Endothelial cell of umbilical vein (primary cell): ENCODE data around the gene BTN3A1. TPM values are rescaled to one million over a fixed set of nuclear protein-coding genes. Genes with fewer than 3 reads are reported as not detected.

Experiments used
- BruUV-seq: library from RNA; stranded (reverse); fragments of 400-500 nt; replicated peaks from 2 replicates; lab custom pipeline; 2021; lab: Mats Ljungman, UMichigan
- CTCF ChIA-PET: fragments of 300-600, 350-600 bp; sonication (Branson Sonifier 250); formaldehyde crosslinking; loops from one replicate; lab custom pipeline; 2021; ENCODE audit warnings: antibody characterized with exemption, inconsistent platforms; lab: Charles Lee
- POLR2A ChIA-PET: fragments of 300-600, 350-600 bp; sonication (Branson Sonifier 250); formaldehyde crosslinking; loops from one replicate; lab custom pipeline; 2021; ENCODE audit warnings: antibody characterized with exemption, inconsistent platforms; lab: Charles Lee
- DNase-seq: peaks from one replicate; pipeline ENCODE4 v3.0.0-alpha.2; 2011; ENCODE audit warnings: low read depth, low spot score
- FAIRE-seq: peaks from 2 replicates; lab custom pipeline; 2011; peaks lifted over from hg19 to GRCh38; lab: Jason Lieb, UNC
- H2AFZ ChIP-seq: 2 replicates; pipeline ENCODE4 v1.6.0; 2012; ENCODE audit warnings: low read depth, low read length, control low read depth, inconsistent platforms
- H3K27ac ChIP-seq: 2 replicates; pipeline ENCODE4 v1.5.1; 2011; ENCODE audit warnings: low read depth, mild to moderate bottlenecking, control low read depth, low read length, moderate library complexity; ENCODE audit not compliant: insufficient read depth
- H3K27me3 ChIP-seq, 2 experiments: 2 replicates each; pipeline versions ENCODE4 v1.6.0 to v1.6.1; 2011; ENCODE audit warnings: low read length in 2 of 2, mixed read lengths in 1 of 2; ENCODE audit not compliant: control insufficient read depth in 2 of 2, insufficient read depth in 2 of 2
- H3K36me3 ChIP-seq, 2 experiments: 2 replicates in 1 of 2; 3 replicates in 1 of 2; pipeline ENCODE4 v1.5.1; 2011; ENCODE audit warnings: low read length in 2 of 2, mild to moderate bottlenecking in 1 of 2, moderate library complexity in 1 of 2; ENCODE audit not compliant: control insufficient read depth in 2 of 2, insufficient read depth in 2 of 2; ENCODE audit errors: extremely low read depth in 1 of 2
- H3K4me1 ChIP-seq: 3 replicates; pipeline ENCODE4 v1.5.1; 2011; ENCODE audit warnings: mild to moderate bottlenecking, low read length; ENCODE audit not compliant: control insufficient read depth, insufficient read depth; ENCODE audit errors: extremely low read depth
- H3K4me2 ChIP-seq: 2 replicates; pipeline ENCODE4 v1.6.1; 2011; ENCODE audit warnings: low read length, control low read depth, mixed read lengths; ENCODE audit not compliant: insufficient read depth
- H3K4me3 ChIP-seq, 3 experiments: fragments of 200-600 bp in 1 of 3; sonication (generic), shearing (Covaris generic) in 1 of 3; replicated peaks in 1 of 3; 2 replicates each; pipeline ENCODE4 v1.5.1; 2011 to 2016; ENCODE audit warnings: control low read depth in 3 of 3, low read length in 3 of 3, mild to moderate bottlenecking in 2 of 3, inconsistent platforms in 1 of 3, low read depth in 1 of 3, moderate library complexity in 1 of 3; ENCODE audit not compliant: insufficient read depth in 1 of 3
- H3K79me2 ChIP-seq: 2 replicates; pipeline ENCODE4 v1.6.0; 2012; ENCODE audit warnings: low read length, inconsistent platforms; ENCODE audit not compliant: control insufficient read depth, insufficient read depth
- H3K9ac ChIP-seq: replicated peaks from 2 replicates; pipeline ENCODE3; 2011; ENCODE audit warnings: low read length, control low read depth; ENCODE audit not compliant: insufficient read depth; ENCODE audit errors: extremely low read depth
- H3K9me1 ChIP-seq: replicated peaks from 3 replicates; pipeline ENCODE4 v1.6.0; 2011; ENCODE audit warnings: mild to moderate bottlenecking, low read length; ENCODE audit not compliant: control insufficient read depth, insufficient read depth; ENCODE audit errors: extremely low read depth
- H3K9me3 ChIP-seq: replicated peaks from 2 replicates; pipeline ENCODE4 v1.5.1; 2012; ENCODE audit warnings: low read length, inconsistent platforms; ENCODE audit not compliant: control insufficient read depth, insufficient read depth
- H4K20me1 ChIP-seq: replicated peaks from 2 replicates; pipeline ENCODE3; 2011; ENCODE audit warnings: mild to moderate bottlenecking, low read length; ENCODE audit not compliant: control insufficient read depth, insufficient read depth; ENCODE audit errors: extremely low read depth
- CTCF ChIP-seq, 2 donors: IDR thresholded peaks; 1 replicate in 1 of 2; 2 replicates in 1 of 2; pipeline ENCODE4 v1.5.1; 2011; ENCODE audit warnings: low read length in 2 of 2, mild to moderate bottlenecking in 2 of 2, moderate library complexity in 2 of 2, control low read depth in 1 of 2, inconsistent platforms in 1 of 2, low read depth in 1 of 2; ENCODE audit not compliant: insufficient read depth in 1 of 2; ENCODE audit errors: extremely low read depth in 1 of 2
- EZH2 ChIP-seq: IDR thresholded peaks from 2 replicates; pipeline ENCODE4 v1.6.1; 2012; ENCODE audit warnings: borderline replicate concordance, low read depth, mild to moderate bottlenecking, moderate library complexity, low read length, inconsistent platforms; ENCODE audit not compliant: severe bottlenecking
- FOS ChIP-seq: IDR thresholded peaks from 2 replicates; pipeline ENCODE4 v1.6.1; 2011; ENCODE audit warnings: mild to moderate bottlenecking, low read length, moderate library complexity, borderline replicate concordance; ENCODE audit not compliant: insufficient read depth
- GATA2 ChIP-seq: IDR thresholded peaks from 2 replicates; pipeline ENCODE4 v1.7.0; 2011; ENCODE audit warnings: low read depth, mild to moderate bottlenecking, moderate library complexity, mixed read lengths, low read length; ENCODE audit not compliant: insufficient read length, insufficient read depth
- JUN ChIP-seq: IDR thresholded peaks from 2 replicates; pipeline ENCODE4 v1.6.1; 2011; ENCODE audit warnings: borderline replicate concordance, low read depth; ENCODE audit not compliant: insufficient read length, insufficient read depth
- MAX ChIP-seq: IDR thresholded peaks from 2 replicates; pipeline ENCODE4 v1.6.1; 2011; ENCODE audit not compliant: insufficient read depth, insufficient read length
- MYC ChIP-seq: IDR thresholded peaks from one replicate; pipeline ENCODE4 v1.6.1; 2011; ENCODE audit warnings: mild to moderate bottlenecking, low read depth, low read length
- POLR2A ChIP-seq: IDR thresholded peaks from 2 replicates; pipeline ENCODE4 v1.6.1; 2012; ENCODE audit warnings: low read depth, mild to moderate bottlenecking, control low read depth, low read length
- POLR2AphosphoS5 ChIP-seq: IDR thresholded peaks from 2 replicates; pipeline ENCODE4 v1.6.1; 2012; ENCODE audit warnings: low read depth, mild to moderate bottlenecking, control low read depth, low read length, moderate library complexity; ENCODE audit not compliant: insufficient read depth
- dilution Hi-C: fragments of 300-500 bp; cut with MboI; formaldehyde crosslinking; loops from one replicate; pipeline ENCODE4 v1.15.0; 2019; ENCODE audit warnings: low sequenced_read_pairs; ENCODE audit not compliant: extremely low pct_ligation_motif_present
- intact Hi-C: fragments of 100-400 bp; cut with micrococcal nuclease; formaldehyde crosslinking; loops from one replicate; pipeline ENCODE4 v1.10.0; 2022
- polyA plus RNA-seq, 4 experiments: library from polyadenylated mRNA; depleted of rRNA in 3 of 4; stranded (reverse) in 3 of 4; unstranded in 1 of 4; fragments of >200 nt; gene quantifications; 2 replicates each; pipeline versions ENCODE4 v1.2.1 to v1.2.3, GENCODE V29; 2011 to 2012; ENCODE audit warnings: missing spikeins in 1 of 4
- total RNA-seq: library from RNA; stranded (reverse); gene quantifications from 2 replicates; pipeline ENCODE4 v1.2.3, GENCODE V29; 2021

BTN3A1 gene
- total and polyA plus RNA-seq, 2 donors (not counting 3 experiments of a cell fraction or from before 2014, with no cell fraction given) = 7.6 to 12.1 TPM

GRCh38 chr6:26387565-26387964 is 14.5 kb upstream of the BTN3A1 start:
- Histone ChIP-seq H3K79me2 (no peaks in the 10 kb centered on the region), H3K4me3 (no peak overlapping the region), H2AFZ (no peak overlapping the region), H3K4me1 (peaks cover 7% of the 10 kb centered on the region), H4K20me1 (no peaks in the 10 kb centered on the region), H3K27me3 (no peaks in the 10 kb centered on the region), H3K27ac (no peak overlapping the region), H3K36me3 (peaks cover 0 to 5% of the 10 kb centered on the region in 2 experiments), H3K4me2 (no peak overlapping the region), H3K9me1 (no peaks in the 10 kb centered on the region), H3K9me3 (no peaks in the 10 kb centered on the region), H3K9ac (no peak overlapping the region)
- intact Hi-C loops = no loop called here
- no peak for TF ChIP-seq POLR2AphosphoS5
- TF ChIP-seq MYC = no peak
- TF ChIP-seq JUN = no peak
- TF ChIP-seq GATA2 = no peak
- no peak for TF ChIP-seq CTCF (IDR thresholded peaks at IDR 0.05; ENCODE audit: extremely low read depth in 1 of 2, insufficient read depth in 1 of 2, low read depth in 1 of 2, low read length in 2 of 2)
- TF ChIP-seq EZH2 = no peak
- TF ChIP-seq MAX = no peak
- no peak for TF ChIP-seq FOS
- no peak for TF ChIP-seq POLR2A
- FAIRE-seq (no peak), DNase-seq (no peak)
- POLR2A ChIA-PET = no interaction called here
- dilution Hi-C loops = no loop called here
- BruUV-seq = no TSS peak
- CTCF ChIA-PET = no interaction called here
